Left colon (tissue), 2 donors: Measurements from ENCODE around the gene LRIT2. TPM values are rescaled to one million over a fixed set of nuclear protein-coding genes. Genes with fewer than 3 reads are reported as not detected.

Experiments
- ATAC-seq: fragments of 200-7000 bp; cut with Tn5 transposase; one replicate; pipeline ENCODE4 v1.9.1; 2020; ENCODE audit warnings: mild to moderate bottlenecking, moderate library complexity
- DNase-seq, 2 donors: peaks; one replicate each; pipeline ENCODE4 v3.0.0-alpha.2; 2020
- intact Hi-C, 2 donors: fragments of 100-400 bp; cut with DNase I in 1 of 2; cut with micrococcal nuclease in 1 of 2; formaldehyde crosslinking; loops; one replicate each; pipeline versions ENCODE4 v1.11.2 to v1.14.0; 2022; cut with DNase I, micrococcal nuclease
- total RNA-seq, 2 donors: library from RNA; stranded (reverse); fragmentation: NEBNext Ultra II Directional; extraction: Animal tissue kit (Norgen Biotek cat#: 25700); gene quantifications; one replicate each; pipeline ENCODE4 v1.2.1, GENCODE V29; 2021
- donor health status: DM: no; HTN: no; CAD: no.
- donor health status: DM: yes; HTN: yes; CAD: no.

Gene LRIT2
- total RNA-seq, 2 donors from 2014 or later: not detected

DNA sequence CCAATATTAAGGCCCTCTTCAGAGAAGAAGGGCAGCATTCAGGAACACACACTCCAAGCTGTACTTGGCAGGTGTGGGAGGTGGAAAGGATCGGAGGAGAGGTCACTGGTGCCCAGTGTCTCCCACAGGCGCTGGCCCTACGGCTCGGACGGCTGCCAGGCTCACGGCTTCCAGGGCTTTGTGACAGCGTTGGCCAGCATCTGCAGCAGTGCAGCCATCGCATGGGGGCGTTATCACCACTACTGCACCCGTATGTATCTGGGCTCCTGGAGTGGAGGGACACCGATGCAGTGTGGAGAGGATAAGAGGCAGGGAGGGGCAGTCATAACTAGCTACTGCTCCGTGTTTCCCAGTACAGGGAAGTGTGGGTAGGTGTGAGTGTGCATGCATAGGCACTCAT lies 23.4 kb upstream of the LRIT2 start:
- DNase-seq (no peak), ATAC-seq (no peak)
- intact Hi-C loops: no loop called here

DNA sequence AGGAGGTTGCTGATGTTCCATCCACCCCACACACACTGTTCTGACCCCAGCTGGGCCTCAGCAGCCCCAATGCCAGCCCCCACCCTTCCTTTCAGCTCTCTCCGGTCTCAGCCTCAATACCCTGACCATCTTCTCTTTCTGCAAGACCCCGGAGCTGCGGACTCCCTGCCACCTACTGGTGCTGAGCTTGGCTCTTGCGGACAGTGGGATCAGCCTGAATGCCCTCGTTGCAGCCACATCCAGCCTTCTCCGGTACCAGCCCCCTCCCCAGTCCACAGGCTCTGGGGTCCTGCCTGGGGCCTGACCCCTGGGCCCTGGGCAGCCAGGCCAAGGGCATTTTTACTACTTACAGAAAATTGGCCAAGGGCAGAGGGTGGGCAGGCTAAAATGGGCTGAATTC lies 22.2 kb upstream of the LRIT2 start:
- no peak for DNase-seq
- intact Hi-C loops: no loop called here
- ATAC-seq: no peak

DNA sequence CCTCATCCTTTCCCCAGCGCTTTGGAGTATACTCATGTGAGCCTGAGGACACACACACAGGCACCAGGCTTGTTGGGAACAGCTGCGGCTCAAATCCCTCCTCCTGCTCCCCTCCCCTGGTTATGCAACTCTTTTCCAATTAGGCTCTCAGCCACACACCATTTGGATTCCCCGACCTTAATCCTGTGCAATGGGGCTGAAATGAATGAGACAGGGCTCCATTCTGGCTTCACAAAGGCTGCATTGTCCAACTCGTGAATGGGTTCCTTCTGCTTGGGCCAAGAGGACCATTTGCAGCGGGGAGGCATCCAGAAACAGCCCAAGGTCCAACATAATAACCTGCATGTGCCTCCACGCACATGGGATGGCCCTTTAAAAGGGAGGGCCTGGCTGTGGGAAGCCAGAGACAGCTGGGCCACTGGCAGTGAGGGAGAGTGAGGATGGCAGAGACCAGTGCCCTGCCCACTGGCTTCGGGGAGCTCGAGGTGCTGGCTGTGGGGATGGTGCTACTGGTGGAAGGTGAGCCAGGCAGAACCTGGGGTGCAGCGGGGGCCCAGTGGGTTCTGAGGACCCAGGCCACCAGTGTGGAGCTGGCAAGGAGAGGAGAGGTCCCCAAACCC lies 19.4 kb upstream of the LRIT2 start, which contains the start of gene RGR:
Gene RGR, plus strand, starts transcription at position 403 of the 620 bp plus-strand sequence. Its CDS starts 38 bp downstream, at position 441.
- DNase-seq: no peak
- intact Hi-C loops: no loop called here
- no peak for ATAC-seq

DNA sequence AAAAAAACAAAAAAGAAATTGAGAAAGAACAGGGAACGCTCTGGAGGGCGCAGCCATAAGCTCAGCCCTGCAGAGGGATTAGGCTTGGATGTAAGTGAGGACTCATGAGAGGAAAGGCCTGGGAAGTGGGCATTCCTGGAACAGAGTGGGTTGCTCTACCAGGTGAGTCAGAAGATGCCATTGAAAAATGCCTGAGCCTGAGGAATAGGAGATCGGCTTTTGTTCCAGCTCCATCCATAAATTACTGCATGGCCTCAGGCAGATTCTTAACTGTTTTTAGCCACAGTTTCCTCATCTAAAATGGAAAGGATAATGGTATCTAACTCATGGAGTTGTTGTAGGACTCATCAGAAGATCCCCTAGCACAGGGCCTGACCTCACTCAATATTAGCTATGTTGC lies 18.4 kb upstream of the LRIT2 start:
- no peak for DNase-seq
- ATAC-seq: no peak
- intact Hi-C loops: no loop called here

DNA sequence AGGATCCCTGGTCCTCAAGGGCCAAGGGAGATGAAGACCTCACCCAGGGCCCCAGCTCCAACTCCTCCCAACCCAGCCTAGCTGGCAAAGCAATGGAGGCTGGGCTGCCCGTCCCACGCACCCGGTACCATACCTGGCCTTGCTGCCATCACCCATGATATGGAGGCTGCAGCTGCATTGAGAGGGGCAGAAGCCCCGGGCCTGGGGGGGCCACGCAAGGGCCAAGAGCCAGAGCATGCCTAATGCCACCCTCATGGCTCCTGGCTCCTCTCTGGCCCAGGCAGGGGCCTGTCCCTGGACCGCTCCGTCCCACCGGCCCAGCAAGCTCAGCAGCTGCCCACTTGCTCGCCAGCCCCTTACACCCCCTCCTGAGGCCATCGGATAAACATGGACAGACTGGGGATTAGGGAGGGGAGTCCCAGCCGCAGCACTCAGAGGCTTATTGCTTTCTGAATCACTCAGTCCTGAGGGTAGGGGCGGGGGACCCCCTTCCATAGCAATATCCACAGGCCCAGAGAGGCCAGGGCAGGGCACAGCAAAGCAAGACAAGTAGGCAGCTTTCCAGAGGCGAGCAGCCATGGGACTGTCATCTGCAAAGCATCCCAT lies 15.9 kb upstream of the LRIT2 start, which contains the start of gene LRIT1:
Gene LRIT1, minus strand, starts transcription at position 362 of the 606 bp plus-strand sequence. Its CDS starts 107 bp downstream, at position 255.
- intact Hi-C loops: no loop called here
- ATAC-seq (no peak), DNase-seq (no peak)

DNA sequence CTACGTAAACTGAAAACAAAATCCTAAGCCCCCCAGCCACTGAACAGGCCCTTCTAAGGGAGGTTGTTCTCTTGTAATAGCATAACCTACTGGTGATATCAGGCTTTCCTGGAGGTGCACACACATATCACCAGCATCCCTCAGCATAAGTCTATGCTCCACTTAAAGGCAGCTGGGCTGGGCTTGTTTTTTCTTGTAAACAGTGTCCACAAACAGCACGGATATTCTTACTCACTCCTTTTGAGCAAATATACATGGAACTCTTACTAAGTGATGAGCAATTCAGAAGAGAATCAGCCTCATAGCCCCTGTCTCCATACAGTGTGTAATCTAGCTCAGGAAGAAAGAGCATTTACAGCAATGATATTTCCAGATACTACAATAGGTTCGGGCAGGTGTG lies 13.6 kb upstream of the LRIT2 start:
- intact Hi-C loops: no loop called here
- DNase-seq (no peak), ATAC-seq (no peak)

DNA sequence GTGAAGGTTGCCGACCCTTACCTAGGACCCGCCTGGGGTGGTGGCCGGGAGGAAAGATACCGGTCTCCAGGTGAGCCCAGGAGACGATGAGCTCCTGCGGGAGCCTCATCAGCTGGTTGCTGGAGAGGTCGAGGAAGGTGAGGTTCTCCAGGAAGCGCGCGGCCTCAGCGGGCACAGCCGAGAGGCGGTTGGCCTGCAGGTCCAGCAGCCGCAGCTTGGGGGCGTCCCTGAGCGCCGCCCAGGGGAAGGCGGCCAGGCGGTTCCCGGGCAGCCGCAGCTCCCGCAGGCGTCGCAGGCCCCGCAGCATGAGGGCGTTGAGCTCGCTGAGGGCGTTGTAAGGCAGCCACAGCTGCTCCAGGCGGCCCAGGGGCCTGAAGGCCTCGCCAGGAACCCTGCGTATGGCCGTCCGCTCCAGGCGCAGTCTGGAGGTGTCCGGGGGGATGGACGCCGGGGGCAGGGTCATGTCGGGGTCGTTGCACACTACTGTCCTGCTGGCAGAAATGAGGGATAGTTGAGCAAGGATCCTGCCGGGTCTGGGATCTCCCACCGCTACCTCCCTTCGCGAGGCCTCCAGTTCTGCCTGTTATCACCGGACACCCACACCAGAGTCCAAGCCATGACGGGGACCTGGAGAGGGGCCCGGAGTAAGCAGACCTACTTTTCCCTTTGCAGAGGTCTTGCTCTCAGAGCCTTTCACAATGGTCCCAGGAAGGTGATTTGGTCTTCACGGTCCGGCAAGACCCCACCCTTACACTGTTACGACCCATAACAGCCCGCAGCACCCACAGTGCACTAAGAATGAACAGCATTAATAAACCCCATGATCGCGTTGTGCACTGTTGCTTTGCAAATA lies 12.1 kb upstream of the LRIT2 start:
- intact Hi-C loops: no loop called here
- ATAC-seq (no peak), DNase-seq (no peak)

DNA sequence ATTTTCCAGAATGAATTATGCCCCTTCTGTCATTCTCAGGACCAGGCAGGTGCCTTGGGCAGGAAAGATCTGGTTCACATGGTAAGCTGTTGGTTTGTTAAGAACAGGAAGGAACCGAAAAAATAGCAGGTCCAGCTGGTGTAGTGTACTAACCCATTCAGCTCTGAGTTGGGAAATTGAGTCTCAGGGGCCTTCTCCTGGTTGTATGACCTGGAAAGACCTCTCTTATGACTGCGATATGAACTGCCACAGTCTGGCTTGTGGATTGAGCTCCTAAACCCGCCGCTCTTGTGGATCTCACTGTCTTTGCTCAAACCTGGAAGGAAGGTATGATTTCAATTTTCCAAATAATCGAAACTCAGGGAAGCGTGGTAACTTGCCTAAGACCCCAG lies 11.5 kb upstream of the LRIT2 start:
- intact Hi-C loops: no loop called here
- ATAC-seq: no peak
- no peak for DNase-seq

DNA sequence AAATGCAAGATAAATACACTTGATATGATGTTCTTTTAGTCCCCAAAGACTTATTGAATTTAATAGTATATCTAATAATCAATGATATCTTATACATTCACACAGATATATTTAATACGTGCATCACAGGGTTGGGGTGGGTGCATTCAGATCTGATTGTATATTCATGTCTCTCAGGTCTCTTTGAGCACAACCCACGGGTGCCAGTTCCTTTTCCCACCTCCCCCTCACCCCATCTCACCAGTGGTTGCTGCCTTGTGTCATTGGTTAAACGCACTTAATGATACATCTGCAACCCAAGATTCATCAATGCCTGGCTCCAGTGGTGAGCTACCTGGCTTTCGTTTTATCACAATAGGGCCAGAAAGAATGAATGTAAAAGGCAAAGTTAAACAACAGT lies 9.8 kb upstream of the LRIT2 start:
- intact Hi-C loops: no loop called here

DNA sequence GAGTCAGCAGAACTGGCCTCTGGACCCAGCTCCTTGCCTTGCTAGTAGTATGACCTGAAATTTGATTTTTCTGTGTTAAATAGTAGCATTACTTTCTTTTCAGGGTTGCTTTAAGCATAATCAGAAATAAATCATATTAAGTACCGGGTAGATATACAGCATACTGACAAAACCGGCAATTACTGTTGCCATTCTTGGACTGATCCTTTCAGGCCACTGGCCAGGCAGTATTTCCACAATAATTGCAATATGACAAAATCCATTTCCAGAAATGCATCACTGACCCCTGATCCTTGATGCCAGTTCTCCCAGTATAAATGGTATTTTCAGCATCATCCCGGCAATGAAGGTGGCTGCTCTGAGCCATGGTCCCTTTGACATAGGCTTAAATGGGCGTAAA lies 9.1 kb upstream of the LRIT2 start:
- intact Hi-C loops: no loop called here
- ATAC-seq (no peak), DNase-seq (no peak)

More for the DNA sequence above, 9.8 kb upstream of the LRIT2 start:
- ATAC-seq (no peak), DNase-seq (no peak)

DNA sequence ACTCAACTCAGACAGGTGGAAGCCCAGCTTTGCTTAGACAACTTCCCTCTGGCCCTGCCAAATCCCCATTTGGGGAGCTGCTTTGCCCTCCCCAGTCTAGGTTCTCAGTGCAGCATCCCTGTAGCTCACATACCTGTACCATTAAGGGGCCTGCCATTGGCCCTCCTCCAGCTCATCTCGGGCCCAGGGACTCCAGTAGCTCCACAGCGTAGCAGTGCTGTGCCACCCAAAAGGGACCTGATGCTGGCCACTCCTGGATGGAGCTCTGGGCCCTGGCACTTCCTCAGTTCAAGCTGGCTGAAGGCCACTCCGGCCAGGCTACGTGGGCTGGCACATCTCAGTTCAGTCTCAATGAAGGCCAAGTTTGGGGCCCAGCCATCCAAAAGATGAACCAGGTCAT lies 8.6 kb upstream of the LRIT2 start:
- ATAC-seq (no peak), DNase-seq (no peak)
- intact Hi-C loops: no loop called here

DNA sequence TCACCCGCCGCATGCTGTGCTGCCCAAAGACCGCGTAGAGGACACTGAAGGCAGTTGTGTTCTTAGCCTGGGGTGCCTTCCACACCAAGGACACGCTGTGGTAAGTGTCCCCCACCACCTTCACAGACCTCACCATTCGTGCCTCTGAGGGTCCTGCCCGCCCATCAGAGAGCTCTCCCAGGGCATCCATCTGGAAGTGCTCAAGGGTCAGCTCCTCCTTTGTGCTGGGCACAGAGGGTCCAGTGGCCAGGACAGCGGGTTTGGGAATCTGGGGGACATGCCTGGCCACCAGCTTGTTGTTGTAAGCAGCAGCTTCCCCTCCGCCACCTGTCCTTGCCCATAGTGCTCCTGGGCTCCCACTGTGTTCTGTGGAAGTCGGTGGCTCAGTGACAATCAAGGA lies 7.0 kb upstream of the LRIT2 start:
- no peak for DNase-seq
- no peak for ATAC-seq
- intact Hi-C loops: no loop called here

DNA sequence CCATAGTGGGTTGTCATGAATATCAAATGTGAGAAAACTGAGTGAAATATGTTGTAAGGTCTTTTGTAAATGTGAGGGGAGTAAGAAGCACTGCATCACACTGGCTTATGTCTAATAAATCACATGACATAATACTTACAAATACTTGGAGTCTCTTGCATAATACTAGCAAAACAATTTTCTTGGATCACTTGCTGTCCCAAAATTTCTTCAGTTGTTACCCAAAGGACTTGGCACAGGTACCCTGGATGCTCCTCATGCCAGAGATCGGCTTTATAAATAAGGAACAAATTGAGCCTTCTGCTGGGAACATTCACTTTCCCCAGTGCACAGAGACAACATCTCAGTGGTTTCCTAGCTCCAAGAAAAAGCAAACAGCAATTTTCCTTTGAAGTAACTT lies 5.0 kb upstream of the LRIT2 start:
- DNase-seq (no peak), ATAC-seq (no peak)
- intact Hi-C loops: no loop called here

DNA sequence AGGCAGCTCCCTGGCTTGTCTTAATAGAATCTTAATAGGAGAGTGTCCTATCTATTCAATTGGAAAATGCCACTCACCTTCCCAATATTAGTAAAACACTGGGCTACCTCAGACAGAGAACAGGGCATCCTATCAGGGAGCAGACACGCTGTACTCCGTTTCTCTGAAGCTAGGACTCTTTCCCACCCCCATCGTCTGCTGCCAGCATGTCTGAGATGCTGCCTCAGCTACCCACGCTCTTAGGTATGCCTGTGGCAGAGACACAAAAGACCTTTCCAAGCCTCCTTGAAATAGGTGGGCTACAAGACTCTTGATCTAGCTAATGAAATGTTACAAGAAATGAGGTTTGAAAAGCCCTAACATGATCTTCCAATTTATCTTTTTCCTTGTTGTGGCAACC lies 2.5 kb upstream of the LRIT2 start:
- ATAC-seq: no peak

DNA sequence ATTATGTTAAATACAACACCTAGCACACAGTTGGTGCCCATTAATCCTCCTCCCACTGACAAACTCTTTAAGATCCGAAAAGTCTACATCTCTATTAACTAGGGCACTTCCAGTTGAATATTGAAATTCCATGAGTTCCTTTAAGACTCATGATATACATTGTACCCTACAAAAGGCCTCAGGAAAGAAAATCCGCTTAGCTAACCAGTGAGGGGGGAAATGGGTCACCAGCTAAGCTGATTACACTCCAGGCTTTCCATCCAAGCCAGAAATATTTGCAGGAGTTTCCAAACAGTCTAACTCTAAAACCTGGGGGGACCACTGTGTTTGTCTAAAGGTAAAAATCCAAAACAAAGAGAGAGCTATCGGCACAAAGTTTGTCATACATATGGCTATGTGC lies 1.3 kb upstream of the LRIT2 start:
- intact Hi-C loops: no loop called here
- ATAC-seq (no peak), DNase-seq (no peak)

More for the DNA sequence above, 2.5 kb upstream of the LRIT2 start:
- intact Hi-C loops: no loop called here
- no peak for DNase-seq

DNA sequence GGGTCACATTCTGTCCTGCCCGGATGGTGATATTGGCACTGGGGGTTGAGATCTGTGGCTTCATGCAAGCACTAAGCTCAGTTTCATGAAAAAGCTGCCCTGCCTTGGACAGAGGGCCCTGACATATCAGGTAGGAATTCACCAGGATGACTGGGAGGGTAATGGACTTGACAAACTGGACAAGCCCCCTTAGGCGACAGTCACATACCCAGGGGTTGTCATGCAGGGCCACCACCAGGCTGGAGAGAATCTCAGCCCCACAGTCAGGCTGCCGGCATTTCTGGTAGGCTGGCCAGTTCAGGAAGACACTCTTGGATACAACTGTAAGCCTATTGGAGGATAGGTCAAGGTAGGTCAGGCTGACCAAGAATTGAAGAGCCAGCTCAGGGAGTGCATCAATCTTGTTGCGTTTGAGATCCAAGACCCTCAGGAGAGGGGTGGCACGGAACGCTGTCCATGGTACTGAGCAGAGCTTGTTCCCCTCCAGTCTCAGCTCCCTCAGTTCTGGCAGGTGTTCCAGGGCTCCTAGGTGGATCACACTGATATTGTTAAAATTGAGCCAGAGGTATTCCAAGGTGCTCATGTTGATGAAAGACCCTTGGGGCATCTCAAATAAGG lies 824 bp downstream of the LRIT2 start:
- intact Hi-C loops: no loop called here
- ATAC-seq: no peak
- DNase-seq: no peak

DNA sequence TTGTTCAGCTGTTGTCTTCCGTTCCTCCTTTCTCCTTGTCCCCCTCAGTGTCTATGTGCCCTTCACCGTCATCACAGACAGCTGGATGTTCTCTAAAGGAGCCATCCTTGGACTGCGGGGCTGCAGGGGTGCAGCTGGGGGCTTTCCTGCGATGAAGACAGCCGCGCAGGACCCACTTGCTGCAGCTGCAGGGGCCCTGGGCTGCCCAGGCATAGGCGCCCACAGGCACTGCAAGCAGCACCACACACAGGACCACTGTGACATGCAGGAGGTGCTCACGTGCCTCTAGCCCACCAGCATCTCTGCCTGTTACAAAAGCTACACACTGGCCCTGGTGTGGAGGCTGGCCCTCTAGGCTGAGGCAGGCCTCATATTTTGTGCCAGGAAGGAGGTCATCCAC lies 3.4 kb downstream of the LRIT2 start:
- ATAC-seq (no peak), DNase-seq (no peak)
- intact Hi-C loops: no loop called here

DNA sequence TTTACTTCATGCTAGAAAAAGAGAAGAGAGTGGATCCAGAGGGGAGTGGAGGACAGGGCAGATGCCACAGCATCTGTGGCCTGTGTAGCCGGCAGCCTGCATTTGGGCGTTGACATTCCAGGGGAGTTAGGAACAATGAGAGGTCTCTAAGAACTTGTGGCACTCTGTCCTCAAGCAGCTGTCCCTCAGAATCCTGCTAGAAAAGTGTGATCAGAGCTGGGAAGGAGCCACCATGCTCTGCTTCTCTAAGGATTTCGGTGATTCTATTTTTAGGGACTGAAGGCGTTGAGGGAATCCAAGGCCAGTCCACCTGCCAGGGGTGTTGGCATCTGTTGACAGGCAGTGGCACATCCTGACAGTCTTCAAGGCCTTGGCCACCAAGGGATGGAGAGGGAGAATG lies 7.6 kb downstream of the LRIT2 start:
- intact Hi-C loops: no loop called here
- DNase-seq (no peak), ATAC-seq (no peak)

DNA sequence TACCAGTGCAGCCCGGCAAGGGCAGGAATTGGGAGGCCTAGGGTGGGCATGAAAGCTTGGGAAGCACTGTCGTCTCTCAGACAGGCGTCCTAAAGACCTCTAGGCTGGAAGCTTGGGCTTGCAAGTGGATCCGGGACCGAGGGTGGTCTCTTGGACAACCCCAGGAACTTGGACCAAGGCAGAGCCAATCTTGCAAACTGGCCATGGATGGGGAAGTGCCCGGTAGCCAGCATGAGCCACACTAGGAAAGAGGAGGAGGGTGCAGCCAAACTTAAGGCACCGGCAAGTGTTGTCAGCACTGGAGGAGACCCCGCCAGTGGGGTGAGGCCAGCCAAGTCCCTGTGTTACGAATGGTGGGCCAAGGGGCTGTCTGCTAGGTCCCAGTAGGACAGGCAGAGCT lies 8.5 kb downstream of the LRIT2 start:
- ATAC-seq: no peak
- intact Hi-C loops: no loop called here

More for the DNA sequence above, 8.5 kb downstream of the LRIT2 start:
- no peak for DNase-seq
